ENCODE measurements around the gene ANKLE1.
A peak's percentile ranks its signal among the peaks of the same experiment; 100 is the strongest.

Gene ANKLE1

GRCh38 chr19:17259118-17259780, 22.5 kb upstream of the ANKLE1 start:
- TF ChIP-seq SIN3A (IDR thresholded peaks at IDR 0.05; ENCODE audit: borderline replicate concordance, insufficient read depth, low read length) = no peak
- TF ChIP-seq FOXP2 (optimal IDR thresholded peaks at IDR 0.05; ENCODE audit: borderline replicate concordance, extremely low read depth, extremely low read length, insufficient read depth) = no peak
- TF ChIP-seq POLR2AphosphoS5 (IDR thresholded peaks at IDR 0.05; ENCODE audit: low read depth, low read length) = no peak

DNA sequence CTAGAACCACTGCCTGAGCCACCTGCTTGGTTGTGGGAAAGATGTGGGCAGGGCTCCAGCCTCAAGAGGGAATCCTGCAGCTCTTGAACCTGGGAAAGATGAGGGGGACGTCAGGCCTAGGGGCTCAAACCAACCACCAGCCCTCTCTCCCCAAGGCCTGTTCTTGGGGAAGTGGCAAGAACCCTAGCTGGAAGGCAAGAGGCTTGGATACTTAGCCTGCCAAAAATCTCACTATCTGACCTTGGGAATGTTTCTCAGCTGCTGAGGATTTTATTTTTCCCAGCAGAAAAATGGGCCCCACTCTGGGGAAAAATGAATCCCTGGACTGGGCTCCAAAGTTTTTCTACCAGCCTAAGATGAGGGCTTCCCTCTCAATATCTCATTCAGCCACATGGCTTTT, 21.8 kb upstream of the ANKLE1 start:
- no peak for TF ChIP-seq TAF1 (IDR thresholded peaks at IDR 0.05; ENCODE audit: borderline replicate concordance, insufficient read depth, low read length)
- TF ChIP-seq FOXP2 (optimal IDR thresholded peaks at IDR 0.05; ENCODE audit: borderline replicate concordance, extremely low read depth, extremely low read length, insufficient read depth) = no peak
- TF ChIP-seq, protein P1, sequence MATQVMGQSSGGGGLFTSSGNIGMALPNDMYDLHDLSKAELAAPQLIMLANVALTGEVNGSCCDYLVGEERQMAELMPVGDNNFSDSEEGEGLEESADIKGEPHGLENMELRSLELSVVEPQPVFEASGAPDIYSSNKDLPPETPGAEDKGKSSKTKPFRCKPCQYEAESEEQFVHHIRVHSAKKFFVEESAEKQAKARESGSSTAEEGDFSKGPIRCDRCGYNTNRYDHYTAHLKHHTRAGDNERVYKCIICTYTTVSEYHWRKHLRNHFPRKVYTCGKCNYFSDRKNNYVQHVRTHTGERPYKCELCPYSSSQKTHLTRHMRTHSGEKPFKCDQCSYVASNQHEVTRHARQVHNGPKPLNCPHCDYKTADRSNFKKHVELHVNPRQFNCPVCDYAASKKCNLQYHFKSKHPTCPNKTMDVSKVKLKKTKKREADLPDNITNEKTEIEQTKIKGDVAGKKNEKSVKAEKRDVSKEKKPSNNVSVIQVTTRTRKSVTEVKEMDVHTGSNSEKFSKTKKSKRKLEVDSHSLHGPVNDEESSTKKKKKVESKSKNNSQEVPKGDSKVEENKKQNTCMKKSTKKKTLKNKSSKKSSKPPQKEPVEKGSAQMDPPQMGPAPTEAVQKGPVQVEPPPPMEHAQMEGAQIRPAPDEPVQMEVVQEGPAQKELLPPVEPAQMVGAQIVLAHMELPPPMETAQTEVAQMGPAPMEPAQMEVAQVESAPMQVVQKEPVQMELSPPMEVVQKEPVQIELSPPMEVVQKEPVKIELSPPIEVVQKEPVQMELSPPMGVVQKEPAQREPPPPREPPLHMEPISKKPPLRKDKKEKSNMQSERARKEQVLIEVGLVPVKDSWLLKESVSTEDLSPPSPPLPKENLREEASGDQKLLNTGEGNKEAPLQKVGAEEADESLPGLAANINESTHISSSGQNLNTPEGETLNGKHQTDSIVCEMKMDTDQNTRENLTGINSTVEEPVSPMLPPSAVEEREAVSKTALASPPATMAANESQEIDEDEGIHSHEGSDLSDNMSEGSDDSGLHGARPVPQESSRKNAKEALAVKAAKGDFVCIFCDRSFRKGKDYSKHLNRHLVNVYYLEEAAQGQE (IDR thresholded peaks at IDR 0.05; ENCODE audit: insufficient read depth in 1 of 2, low read depth in 2 of 2, low read length in 2 of 2) = no peak
- no peak for TF ChIP-seq POLR2AphosphoS5 (IDR thresholded peaks at IDR 0.05; ENCODE audit: low read depth, low read length)
- TF ChIP-seq SIN3A (IDR thresholded peaks at IDR 0.05; ENCODE audit: borderline replicate concordance, insufficient read depth, low read length) = no peak

GRCh38 chr19:17260842-17261325, 20.8 kb upstream of the ANKLE1 start:
- no peak for TF ChIP-seq POLR2AphosphoS5 (IDR thresholded peaks at IDR 0.05; ENCODE audit: low read depth, low read length)

DNA sequence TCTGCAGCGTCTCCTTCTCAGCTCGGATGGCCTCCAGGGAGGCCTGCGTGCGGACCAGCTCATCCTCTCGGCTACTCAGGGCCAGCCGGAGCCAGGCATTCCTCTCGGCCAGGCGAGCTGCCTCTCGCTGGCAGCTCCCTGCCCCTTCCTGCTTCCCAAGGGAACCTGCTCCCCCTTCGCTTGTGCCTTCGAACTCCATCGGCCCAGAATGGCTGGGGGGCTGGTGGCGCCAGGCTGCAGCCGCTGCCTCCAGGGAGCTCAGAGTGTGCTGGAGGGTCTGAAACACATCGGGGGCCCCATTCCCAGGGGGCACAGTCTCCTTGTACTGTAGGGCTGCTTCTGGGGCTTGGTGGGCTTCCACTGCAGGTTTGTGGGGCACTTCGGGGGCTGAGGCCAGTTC, 19.1 kb upstream of the ANKLE1 start:
- TF ChIP-seq TAF1 (IDR thresholded peaks at IDR 0.05; ENCODE audit: borderline replicate concordance, insufficient read depth, low read length) (no peak), FOXP2 (optimal IDR thresholded peaks at IDR 0.05; ENCODE audit: borderline replicate concordance, extremely low read depth, extremely low read length, insufficient read depth) (no peak), SIN3A (IDR thresholded peaks at IDR 0.05; ENCODE audit: borderline replicate concordance, insufficient read depth, low read length) (no peak), POLR2AphosphoS5 (IDR thresholded peaks at IDR 0.05; ENCODE audit: low read depth, low read length) (no peak)
- TF ChIP-seq, protein P1 (IDR thresholded peaks at IDR 0.05; ENCODE audit: insufficient read depth in 1 of 2, low read depth in 2 of 2, low read length in 2 of 2) = no peak

DNA sequence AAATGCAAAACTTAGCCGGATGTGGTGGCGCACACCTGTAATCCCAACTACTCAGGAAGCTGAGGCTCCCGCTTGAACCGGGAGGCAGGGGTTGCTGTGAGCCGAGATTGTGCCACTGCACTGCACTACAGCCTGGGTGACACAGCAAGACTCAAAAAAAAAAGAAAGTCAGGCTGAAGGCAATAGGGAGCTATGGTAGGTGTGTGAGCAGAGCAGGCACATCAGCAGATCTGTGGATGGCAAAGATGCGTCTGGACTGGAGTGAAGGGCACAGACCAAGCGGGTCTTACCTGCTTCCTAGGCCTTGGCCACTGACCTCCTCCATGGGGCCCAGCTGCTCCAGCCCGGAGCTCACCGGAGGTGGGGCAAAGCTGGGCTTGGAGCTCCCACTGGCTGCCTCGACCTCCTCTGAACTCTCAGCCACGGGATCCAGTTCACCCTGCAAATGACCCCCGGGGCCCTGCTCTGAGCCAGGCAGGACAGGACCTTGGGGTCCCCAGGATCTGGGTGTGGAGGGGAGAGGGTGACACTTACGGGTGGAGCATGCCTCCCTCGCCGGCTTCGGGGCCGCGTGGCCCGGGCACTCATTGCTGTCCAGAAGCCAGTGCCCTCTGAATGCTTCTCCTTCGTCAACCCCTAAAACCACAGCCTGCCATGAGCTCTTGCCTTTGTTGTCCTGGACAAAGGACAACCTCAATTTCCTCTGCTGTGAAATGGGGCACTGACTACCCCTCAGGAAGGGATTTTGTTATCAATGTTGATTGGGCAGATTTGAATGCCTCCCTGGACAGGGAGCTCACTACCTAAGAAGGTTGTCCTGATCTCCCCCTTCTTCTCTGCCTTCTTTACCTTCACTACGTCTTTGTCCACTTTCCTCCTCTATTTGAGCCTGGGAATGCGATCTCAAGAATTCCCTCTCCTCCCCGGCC, 17.7 kb upstream of the ANKLE1 start:
- TF ChIP-seq SIN3A (IDR thresholded peaks at IDR 0.05; ENCODE audit: borderline replicate concordance, insufficient read depth, low read length) = no peak
- no peak for TF ChIP-seq POLR2AphosphoS5 (IDR thresholded peaks at IDR 0.05; ENCODE audit: low read depth, low read length)
- TF ChIP-seq FOXP2 (optimal IDR thresholded peaks at IDR 0.05; ENCODE audit: borderline replicate concordance, extremely low read depth, extremely low read length, insufficient read depth) = no peak

- TF ChIP-seq SIN3A (IDR thresholded peaks at IDR 0.05; ENCODE audit: borderline replicate concordance, insufficient read depth, low read length) (no peak), FOXP2 (optimal IDR thresholded peaks at IDR 0.05; ENCODE audit: borderline replicate concordance, extremely low read depth, extremely low read length, insufficient read depth) (peak; percentile 53)
These were observed 17.1 kb upstream of the ANKLE1 start, which contains the start of gene USHBP1 for GRCh38 chr19:17264641-17264979. Gene USHBP1, minus strand, starts transcription at chr19:17264745. Its CDS starts 446 bp downstream, at chr19:17264299.

DNA sequence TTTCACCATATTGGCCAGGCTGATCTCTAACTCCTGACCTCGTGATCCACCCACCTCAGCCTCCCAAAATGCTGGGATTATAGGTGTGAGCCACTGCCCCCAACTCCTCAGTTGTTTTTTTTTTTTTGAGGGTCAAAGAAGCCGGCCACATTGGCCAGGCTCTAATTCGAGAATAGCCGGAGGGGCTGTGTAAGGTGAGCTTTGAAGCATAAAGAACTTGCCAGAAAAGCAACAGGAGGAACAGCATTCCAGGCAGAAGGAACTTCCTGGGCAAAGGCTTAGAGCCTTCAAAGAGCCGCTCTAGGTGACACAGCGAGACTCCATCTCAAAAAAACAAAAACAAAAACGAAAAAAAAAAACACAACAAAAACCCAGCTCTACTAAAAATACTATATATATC, 15.7 kb upstream of the ANKLE1 start:
- TF ChIP-seq FOXP2 (optimal IDR thresholded peaks at IDR 0.05; ENCODE audit: borderline replicate concordance, extremely low read depth, extremely low read length, insufficient read depth) = no peak
- no peak for TF ChIP-seq TAF1 (IDR thresholded peaks at IDR 0.05; ENCODE audit: borderline replicate concordance, insufficient read depth, low read length)
- no peak for TF ChIP-seq POLR2AphosphoS5 (IDR thresholded peaks at IDR 0.05; ENCODE audit: low read depth, low read length)
- no peak for TF ChIP-seq SIN3A (IDR thresholded peaks at IDR 0.05; ENCODE audit: borderline replicate concordance, insufficient read depth, low read length)
- TF ChIP-seq, protein P1 (IDR thresholded peaks at IDR 0.05; ENCODE audit: insufficient read depth in 1 of 2, low read depth in 2 of 2, low read length in 2 of 2) = no peak
